HL-60 (cell line): ENCODE measurements around the gene B9D1.

ENCODE experiments used
- GABPA ChIP-seq: IDR thresholded peaks from 2 replicates; pipeline ENCODE4 v1.6.1; 2012; ENCODE audit warnings: low read depth
- POLR2AphosphoS5 ChIP-seq: IDR thresholded peaks from 2 replicates; pipeline ENCODE4 v1.6.1; 2012; ENCODE audit warnings: low read depth
- TF ChIP-seq, protein P1 (sequence below): IDR thresholded peaks from one replicate; pipeline ENCODE4 v1.5.1; 2011; ENCODE audit warnings: low read length, control low read depth, inconsistent platforms; ENCODE audit not compliant: insufficient read depth
- TF ChIP-seq, protein P2 (sequence below): IDR thresholded peaks from 2 replicates; pipeline ENCODE4 v1.6.1; 2012; ENCODE audit warnings: low read depth; ENCODE audit not compliant: insufficient replicate concordance

DNA sequence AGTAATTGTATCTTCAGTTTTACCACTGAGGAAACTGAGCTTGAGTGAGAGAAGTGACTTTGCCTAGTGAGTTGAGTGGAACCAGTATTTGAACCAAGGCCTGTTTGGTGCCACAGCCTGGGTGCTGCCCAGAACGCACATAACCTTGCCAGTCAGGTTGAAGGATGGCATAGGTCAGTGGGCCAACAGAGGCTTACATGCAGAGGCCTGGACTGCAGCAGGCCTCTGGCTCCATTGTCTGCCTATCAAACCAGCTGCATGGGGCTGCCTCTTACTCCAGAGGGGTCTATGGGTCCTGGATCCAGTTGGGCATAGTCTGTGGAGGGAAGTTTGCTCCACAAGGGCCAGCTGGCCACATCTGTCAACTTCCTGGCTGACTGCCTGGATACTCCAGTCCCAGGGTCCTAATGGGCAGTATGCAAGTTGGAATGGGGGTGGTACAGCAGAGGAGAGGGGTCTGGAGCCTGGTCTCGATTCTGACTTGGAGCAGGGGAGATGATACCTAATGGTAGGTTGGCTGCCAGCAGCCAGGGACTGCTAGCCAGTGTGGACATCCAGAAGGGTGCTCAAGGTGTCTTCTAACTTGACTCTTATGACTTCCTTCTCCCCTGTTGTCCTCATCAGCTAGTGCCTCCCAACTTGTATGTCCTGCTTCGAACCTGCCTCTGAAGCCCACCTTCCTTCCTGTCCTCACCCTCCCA, 37.4 kb upstream of the B9D1 start:
- TF ChIP-seq, protein P1, sequence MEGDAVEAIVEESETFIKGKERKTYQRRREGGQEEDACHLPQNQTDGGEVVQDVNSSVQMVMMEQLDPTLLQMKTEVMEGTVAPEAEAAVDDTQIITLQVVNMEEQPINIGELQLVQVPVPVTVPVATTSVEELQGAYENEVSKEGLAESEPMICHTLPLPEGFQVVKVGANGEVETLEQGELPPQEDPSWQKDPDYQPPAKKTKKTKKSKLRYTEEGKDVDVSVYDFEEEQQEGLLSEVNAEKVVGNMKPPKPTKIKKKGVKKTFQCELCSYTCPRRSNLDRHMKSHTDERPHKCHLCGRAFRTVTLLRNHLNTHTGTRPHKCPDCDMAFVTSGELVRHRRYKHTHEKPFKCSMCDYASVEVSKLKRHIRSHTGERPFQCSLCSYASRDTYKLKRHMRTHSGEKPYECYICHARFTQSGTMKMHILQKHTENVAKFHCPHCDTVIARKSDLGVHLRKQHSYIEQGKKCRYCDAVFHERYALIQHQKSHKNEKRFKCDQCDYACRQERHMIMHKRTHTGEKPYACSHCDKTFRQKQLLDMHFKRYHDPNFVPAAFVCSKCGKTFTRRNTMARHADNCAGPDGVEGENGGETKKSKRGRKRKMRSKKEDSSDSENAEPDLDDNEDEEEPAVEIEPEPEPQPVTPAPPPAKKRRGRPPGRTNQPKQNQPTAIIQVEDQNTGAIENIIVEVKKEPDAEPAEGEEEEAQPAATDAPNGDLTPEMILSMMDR: no peak
- TF ChIP-seq GABPA (no peak), POLR2AphosphoS5 (no peak)
- TF ChIP-seq, protein P2, sequence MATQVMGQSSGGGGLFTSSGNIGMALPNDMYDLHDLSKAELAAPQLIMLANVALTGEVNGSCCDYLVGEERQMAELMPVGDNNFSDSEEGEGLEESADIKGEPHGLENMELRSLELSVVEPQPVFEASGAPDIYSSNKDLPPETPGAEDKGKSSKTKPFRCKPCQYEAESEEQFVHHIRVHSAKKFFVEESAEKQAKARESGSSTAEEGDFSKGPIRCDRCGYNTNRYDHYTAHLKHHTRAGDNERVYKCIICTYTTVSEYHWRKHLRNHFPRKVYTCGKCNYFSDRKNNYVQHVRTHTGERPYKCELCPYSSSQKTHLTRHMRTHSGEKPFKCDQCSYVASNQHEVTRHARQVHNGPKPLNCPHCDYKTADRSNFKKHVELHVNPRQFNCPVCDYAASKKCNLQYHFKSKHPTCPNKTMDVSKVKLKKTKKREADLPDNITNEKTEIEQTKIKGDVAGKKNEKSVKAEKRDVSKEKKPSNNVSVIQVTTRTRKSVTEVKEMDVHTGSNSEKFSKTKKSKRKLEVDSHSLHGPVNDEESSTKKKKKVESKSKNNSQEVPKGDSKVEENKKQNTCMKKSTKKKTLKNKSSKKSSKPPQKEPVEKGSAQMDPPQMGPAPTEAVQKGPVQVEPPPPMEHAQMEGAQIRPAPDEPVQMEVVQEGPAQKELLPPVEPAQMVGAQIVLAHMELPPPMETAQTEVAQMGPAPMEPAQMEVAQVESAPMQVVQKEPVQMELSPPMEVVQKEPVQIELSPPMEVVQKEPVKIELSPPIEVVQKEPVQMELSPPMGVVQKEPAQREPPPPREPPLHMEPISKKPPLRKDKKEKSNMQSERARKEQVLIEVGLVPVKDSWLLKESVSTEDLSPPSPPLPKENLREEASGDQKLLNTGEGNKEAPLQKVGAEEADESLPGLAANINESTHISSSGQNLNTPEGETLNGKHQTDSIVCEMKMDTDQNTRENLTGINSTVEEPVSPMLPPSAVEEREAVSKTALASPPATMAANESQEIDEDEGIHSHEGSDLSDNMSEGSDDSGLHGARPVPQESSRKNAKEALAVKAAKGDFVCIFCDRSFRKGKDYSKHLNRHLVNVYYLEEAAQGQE: no peak
